GM19239 (cell line): ENCODE data around the gene OGDHL.
"Not testable (repeated sequence)": the region's sequence is repeated elsewhere in the genome, so short reads cannot be mapped to it uniquely, and the experiment has no call there.

Experiments
- DNase-seq: peaks from one replicate; pipeline ENCODE4 v3.0.0; 2011; ENCODE audit warnings: low spot score; ENCODE audit not compliant: insufficient read length
- FAIRE-seq: peaks from 2 replicates; lab custom pipeline; 2011; peaks lifted over from hg19 to GRCh38; lab: Jason Lieb, UNC

OGDHL gene

DNA sequence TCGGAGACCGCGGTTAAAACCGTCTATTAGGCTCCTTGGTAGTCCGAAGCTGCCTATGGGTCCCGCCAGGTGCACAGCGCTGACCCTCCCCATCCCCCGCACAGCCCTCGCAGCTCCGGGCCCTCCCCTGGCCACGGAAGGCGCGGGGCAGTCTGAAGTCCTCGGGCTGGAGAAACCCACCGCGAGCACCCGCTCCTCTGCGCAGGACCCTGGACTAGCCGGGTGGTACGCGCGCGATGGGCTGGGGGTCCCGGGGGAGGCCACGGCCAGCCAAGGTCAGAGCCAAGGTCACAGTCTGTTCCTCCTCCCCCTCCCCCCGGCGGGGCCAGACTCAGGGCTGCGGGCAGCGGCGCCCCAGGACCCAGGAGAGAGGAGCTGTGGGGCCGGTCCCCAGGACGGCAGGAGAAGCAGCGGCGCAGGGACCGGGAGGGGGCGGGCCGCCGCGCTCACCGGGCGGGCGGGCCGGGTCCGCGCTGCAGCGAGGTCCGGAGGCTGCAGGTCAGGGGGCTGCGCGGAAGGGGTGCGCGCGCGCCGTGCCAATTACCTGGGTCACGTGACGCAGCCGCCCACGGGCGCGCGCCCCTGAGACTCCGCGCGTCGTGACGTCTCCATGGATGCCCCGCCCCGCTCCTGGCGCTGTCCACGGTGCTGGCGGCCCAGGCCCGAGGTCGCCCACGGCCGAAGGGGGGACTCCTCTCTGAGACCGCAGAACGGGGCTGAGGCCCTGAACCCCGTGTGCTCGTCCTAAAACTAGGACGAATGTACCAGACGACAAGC, at the start of gene OGDHL:
TSS of gene OGDHL (minus strand) at position 535 of the 777 bp plus-strand sequence. CDS start 3,731 bp downstream, outside the sequence.
- DNase-seq (peak; percentile 54), FAIRE-seq (no peak)

DNA sequence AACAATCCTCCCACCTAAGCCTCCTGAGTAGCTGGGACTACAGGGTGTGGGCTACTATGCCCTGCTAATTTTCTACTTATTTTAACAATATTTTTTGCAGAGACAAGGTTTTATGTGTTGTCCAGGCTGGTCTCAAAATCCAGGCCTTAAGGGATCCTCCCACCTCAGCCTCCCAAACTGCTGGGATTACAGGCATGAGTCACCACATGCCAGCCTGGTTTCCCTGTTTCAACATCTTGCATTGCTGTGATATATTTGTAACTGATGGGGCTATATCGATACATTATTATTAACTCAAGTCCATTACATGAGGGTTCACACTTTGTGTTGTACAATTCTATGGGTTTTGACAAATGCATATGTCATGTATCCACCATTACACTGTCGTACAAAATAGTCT, 41.9 kb upstream of the OGDHL start:
- FAIRE-seq (no peak), DNase-seq (no peak)

DNA sequence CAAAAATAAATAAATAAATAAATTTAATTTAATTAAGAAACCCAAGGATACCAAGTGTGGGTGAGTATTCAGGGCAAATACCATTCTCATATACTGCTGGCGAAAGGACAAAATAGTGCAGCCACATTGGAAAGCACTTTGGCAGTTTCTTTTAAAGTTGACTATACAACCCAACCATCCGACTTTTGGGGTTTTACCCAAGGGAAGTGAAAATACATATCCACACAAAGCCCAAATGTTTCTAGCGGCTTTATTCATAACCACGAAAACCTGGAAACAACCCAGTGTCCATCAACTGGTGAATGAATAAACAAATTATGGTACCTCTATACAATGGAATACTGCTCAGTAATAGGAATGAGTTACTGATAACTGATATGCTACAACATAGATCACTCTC, 36.2 kb upstream of the OGDHL start:
- DNase-seq (no peak), FAIRE-seq (no peak)

DNA sequence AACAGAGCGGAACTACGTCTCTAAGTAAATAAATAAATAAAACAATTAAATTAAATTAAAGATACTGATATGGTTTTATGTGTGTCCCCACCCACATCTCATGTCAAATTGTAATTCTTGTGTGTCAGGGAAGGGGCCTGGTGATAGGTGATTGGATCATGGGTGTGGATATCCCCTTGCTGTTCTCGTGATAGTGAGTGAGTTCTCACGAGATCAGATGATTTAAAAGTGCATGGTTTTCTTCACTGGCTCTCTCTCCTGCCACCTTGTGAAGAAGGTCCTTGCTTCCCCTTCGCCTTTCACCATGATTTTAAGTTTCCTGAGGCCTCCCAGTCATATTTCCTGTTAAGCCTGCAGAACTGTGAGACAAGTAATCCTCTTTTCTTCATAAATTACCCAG, 29.0 kb upstream of the OGDHL start:
- FAIRE-seq (no peak), DNase-seq (no peak)

DNA sequence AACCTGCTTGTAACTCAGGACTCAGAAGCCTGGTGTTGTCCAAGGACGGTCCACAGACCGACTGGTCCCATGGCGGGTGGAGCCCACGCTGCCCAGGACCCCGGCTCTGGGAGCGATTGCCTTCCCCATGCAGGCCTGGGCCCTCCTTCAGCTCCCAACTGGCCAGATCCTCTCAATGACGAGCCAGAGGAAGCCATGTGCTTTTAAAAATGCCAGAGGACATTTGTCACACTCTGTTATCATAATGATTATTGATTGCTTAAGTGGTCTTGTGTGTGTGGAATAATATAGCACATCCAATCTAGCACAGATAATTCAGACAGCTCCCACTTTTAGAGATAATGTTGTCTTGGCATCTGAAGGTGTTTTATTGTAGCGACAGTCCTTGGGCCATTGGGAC, 22.6 kb upstream of the OGDHL start:
- DNase-seq (no peak), FAIRE-seq (no peak)

DNA sequence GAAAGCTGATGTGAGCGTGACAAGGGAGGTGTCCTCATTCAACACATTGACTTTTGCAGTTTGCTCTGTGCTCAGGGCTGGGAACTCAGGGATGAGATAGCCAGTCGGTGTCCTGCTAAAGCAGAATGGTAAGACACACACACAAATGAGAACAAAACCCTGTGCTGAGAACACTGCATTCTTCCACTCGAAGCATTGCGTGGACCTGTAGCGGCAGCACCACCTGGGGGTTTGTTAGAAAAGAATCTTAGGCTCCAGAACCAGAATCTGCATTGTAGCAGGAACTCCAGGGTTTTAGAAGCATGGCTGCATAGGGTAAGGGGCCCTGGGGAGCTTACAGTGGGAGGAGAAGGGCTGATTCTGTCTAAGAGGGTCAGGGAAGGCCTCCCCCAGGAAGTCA, 21.5 kb upstream of the OGDHL start:
- no peak for FAIRE-seq
- no peak for DNase-seq

DNA sequence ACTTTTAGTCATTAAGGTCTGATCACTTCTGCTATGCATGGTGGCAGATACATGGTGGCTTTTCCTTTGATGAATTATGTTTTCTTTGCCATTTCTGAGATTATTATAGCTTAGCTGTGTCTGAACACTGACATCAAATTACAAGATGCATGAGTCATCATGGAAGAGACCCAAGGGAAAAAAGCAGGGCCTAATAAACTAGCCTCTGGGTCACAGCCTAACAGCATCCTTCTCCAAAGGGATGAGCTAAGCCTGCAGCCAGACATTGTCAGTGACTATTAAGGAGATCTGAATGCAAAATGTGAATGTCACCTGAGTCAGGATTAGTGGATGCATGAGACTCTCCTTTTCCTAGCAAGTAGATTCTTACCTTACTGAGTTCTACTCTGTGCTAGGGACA, 19.1 kb upstream of the OGDHL start:
- no peak for DNase-seq
- no peak for FAIRE-seq

DNA sequence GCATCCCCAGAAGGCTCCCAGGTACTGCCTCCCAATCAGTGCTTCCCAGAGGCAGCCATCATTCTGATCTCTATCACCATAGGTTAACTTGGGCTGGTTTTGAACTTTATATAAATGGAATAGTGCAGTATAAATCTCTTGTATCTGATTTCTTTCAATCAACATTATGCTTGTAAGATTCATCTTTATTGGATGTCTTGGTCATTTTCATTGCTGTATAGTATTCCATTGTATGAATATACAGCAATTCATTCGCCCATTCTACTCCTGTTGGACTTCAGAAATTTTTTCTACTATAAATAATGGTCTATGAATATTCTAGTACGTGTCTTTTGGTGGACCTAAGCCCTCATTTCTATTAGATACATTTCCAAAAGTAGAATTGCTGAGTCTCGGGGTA, 16.1 kb upstream of the OGDHL start:
- FAIRE-seq: no peak
- DNase-seq: no peak

DNA sequence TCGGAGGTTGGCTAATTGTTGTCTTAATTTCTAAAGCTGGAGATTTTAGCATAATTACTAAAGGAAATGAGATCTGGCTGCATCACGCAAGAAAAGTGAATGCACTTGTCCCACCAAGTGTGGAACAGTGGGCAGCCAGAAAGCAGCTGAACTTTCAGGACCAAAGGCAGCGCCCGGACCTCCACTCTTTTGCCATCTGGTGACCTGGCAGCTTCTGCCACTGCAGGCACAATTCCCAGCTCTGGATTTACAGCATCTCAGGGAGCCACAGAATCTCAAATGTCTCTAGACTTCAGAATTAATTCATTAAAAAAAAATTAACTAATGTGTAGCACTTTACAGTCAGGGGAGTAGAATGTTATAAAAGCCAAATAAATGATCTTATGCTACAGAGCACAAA, 14.7 kb upstream of the OGDHL start:
- FAIRE-seq: no peak
- DNase-seq: no peak

DNA sequence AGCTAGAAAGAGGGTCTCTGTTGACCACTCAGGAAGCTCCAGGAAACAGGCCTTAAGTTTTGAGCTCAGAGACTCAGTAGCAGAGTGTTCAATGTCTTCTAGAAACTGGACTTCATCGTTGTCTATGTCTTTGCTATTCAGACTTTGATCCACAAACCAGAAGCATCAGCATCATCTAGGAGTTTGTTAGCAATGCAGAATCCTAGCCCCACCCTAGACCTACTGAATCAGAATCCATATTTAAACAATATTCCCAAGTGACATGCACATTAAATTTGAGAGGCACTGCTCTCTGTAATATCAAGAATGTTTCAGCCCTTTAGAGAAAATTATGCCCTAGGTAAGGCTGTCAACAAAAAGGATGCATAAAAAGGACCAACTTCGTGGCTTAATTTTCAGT, 12.9 kb upstream of the OGDHL start:
- no peak for FAIRE-seq
- DNase-seq: no peak

DNA sequence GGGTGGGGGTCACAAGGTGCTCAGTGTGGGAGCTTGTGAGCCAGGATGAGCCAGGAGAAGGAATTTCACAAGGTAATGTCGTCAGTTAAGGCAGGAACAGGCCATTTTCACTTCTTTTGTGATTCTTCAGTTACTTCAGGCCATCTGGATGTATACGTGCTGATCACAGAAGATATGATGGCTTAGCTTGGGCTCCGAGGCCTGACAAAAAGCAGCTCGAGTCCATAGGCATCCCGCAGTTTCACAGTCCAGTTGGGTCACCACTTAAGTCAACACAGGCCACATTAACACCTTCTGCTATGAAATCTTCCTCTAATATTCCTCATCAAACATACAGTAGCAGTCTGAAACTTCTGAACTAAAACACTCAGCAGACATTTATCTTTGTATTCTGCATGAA, 10.8 kb upstream of the OGDHL start:
- DNase-seq, FAIRE-seq: not testable (repeated sequence)

DNA sequence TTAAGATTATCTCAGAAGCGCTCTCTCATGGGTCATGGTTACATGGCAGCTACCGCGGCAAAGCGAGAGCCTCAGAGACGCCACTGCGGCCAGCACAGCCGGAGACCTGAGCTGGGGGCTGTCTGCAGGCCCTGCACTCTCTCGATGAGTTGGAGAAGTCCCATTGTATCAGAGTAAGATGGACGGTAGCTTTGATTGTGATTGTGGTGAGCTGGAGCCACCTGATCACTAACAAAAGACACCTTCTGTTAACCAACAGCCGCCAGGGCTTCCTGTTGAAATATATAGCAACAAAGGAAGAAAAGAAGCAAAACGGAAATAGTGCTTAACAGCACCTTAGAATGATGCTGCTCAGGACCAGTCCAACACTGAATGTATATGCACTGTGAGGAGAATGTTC, 8.9 kb upstream of the OGDHL start:
- DNase-seq, FAIRE-seq: not testable (repeated sequence)

DNA sequence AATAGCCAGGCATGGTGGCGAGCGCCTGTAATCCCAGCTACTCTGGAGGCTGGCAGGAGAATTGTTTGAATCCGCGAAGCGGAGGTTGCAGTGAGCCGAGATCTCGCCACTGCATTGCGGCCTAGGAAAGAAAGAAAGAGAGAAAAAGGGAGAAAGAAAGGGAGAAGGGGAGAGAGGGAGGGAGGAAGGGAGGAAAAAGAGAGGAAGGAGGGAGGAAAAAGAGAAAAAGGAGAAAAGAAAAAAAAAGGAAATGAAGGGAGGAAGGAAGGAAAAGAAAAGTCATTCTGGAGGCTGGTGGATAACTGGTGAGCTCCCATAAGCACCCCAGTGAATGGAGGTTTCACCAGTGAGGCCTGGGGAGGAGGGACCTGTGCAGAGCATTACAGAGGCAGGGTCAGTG, 7.6 kb upstream of the OGDHL start:
- FAIRE-seq: no peak
- no peak for DNase-seq

DNA sequence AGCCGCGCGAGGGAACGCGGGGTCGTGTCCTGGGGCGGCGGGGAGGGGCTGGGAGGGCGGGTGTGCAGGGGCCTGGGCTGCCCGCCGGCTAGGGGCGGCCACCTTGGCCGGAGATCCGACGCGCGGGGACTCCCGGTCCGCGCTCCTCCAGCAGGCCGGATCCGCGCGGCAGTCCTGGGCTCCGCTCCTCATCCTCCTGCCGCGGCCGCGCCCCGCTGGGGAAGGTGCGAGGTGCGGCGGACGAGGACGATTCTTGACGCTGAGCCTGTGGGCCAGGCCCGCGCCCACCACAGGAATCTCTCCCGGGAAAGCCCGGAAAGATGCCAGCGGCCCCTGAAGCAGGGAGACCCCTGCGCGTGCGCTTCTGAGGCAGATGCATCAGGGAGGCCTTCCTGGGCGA, 6.6 kb upstream of the OGDHL start:
- no peak for FAIRE-seq

DNA sequence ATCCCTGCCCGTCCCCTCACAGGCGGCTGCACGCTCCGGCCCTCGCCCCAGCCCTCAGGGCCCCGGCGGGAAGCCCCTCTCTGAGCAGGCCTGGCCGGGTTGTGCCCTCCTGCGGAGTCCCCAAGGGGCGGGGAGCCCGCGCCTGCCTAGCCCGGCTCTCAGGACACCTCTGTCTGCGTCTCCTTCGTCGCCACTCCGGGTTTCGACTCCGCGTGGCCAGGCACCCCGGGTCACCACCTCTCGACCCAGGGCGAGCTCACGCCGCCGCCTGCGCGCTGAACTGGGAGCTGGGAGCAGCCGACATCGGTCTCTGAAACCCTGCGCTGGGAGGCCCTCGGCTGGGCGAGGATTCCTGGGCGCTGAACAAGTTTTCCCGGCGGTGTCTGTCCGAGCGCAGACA, 6.2 kb upstream of the OGDHL start:
- FAIRE-seq (no peak), DNase-seq (no peak)

More for the DNA sequence above, 6.6 kb upstream of the OGDHL start:
- no peak for DNase-seq

DNA sequence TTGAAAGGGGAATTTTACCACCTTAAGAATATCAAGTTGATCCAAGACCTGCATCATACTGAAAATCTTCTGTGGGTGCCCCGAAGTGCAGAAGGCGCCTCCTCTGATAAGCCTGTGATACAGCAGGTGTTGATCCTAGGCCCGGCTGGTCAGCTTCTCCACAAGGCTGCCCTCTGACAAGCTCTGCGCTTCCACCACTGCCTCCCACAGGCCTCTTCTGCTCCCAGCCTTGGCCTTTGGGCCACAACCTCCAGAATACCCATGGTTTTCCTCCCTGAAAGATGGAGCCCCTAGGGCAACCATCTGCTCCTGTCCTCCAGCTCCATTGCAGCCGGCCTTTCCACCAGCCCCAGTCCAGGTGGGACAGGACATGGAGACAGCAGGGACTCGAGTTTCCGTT, 5.6 kb upstream of the OGDHL start:
- FAIRE-seq: no peak
- DNase-seq: no peak

DNA sequence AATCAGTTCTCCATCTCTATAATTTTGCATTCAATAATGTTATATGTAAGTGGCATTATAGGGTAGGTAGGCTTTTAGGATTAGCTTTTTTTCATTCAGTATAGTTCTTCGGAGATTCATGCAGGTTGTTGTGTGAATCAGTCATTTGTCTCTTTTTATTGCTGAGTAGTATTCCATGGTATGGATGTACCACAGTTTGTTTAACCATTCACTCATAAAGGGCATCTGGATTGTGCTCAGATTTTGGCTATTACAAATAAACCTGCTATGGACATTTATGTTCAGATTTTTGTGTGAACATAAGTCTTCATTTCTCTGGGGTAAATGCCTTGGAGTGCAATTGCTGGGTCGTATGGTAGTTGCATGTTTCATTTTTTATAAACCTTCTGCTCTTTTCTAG, 4.4 kb upstream of the OGDHL start:
- DNase-seq: no peak
- FAIRE-seq: no peak

DNA sequence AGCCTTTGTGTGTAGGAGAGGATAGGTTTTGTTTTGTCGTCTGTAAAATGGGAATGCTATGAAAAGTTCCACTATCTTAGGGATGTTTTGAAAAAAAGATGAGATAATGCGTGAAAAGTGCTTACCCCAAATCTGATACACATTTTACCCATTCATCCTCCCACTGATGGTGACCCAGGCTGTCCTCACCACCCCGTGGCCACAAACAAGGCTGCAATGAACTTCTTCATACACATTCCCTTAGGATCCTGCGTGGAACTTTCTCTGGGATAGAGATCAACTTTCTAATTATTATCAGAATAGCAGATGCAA, 399 bp upstream of the OGDHL start:
- FAIRE-seq (no peak), DNase-seq (no peak)

DNA sequence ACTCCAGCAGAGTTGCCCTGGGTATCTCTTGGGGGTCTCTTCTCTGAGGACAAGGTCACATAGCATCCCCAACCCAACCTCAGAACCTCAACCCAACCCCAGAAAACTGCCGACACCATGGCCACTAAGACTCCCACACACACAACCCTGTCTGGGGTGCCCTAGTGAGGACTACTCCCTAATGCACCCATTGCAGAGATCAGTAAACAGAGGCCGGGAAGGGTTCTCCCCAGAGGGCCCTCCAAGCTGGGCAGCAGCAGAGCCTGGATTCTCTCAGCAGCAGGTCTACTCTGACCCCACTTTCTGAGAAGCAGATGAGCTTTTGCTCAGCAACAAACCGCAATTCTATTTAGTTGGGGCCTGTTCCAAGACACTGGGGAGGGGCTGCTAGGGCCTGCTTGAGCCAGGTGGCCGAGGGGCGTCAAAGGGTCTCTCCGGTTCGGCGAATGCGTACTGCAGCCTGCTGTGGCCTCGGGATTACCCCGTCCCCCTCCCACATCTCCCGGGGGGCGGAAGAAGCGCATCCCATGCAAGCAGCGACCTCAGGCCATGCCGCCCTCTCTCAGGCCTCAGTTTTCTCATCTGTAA, 828 bp downstream of the OGDHL start:
- no peak for DNase-seq

DNA sequence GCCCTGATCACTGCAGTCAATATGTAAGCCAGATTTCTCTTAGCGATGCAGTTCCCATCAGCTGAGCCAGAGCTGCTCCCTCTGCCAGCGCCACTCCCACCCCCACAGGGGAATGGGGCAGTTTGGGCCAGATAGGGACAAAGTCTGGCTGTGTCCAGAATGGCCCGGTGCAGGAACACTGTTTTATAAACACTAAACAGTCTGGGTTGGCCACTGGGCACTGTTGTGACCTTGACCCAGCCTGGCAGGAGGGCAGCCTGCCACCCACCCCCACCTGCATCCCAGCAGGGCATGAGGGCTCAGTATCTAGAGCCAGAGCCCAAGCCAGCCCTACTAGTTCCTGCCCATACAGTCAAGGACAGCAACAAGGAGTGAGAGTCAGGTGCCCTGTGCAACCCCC, 1.3 kb downstream of the OGDHL start:
- no peak for DNase-seq

More for the DNA sequence above, 828 bp downstream of the OGDHL start:
- FAIRE-seq: no peak

DNA sequence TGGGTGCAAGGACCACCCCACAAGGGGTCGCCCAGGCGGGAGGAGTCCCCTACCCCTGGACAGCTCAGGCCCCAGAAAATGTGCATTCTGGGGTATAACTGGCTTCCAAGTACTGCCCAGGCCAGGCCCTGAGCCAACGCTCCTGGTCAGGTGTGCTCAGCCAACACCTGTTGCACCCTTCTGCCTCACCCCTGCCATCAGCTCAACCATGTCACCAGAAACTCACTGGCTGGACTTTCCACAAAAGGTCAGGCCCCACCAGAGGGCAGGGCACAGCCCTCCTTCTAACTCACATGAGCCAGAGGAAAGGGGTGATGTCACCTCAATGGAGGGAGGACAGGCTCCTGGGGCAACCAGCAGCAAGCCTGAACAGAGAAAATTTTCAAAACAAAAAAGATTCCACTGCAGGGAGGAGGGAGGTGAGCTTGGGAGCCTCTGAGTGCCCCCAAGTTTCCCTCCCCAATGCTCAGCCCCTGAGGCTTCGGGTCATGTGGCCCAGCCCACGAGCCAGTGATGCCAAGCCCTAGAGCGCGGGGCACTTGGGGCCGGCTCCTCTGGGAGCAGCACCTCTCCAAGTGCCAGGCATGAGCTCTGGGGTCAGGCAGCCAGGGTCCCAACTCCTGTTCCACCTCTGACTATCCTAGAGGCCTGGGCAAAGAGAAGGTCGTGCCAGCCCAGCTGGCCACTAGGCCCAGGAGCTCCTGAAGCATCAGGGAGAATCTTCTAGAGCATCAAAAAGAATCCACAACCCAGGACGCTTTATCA, 2.2 kb downstream of the OGDHL start:
- FAIRE-seq (no peak), DNase-seq (no peak)

More for the DNA sequence above, 1.3 kb downstream of the OGDHL start:
- no peak for FAIRE-seq
